ENCODE results near the gene GCNT2. TPM values are rescaled to one million over a fixed set of nuclear protein-coding genes. Genes with fewer than 3 reads are reported as not detected.

GCNT2 gene
- total RNA-seq, 6 experiments from 2014 or later = 6.6 to 10.5 (median 9.3) TPM

DNA sequence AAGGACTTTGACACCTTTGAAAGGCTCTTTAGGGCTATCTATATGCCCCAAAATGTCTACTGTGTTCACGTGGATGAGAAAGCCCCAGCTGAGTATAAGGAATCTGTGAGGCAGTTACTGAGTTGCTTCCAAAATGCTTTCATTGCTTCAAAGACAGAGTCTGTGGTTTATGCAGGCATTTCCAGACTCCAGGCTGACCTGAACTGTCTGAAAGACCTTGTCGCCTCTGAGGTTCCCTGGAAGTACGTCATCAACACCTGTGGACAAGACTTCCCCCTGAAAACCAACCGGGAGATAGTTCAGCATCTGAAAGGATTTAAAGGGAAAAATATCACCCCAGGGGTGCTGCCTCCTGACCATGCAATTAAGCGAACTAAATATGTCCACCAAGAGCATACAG lies 65.2 kb downstream of the GCNT2 start:
- peaks cover 0 to 23% (median 2%) of the 10 kb centered on the region in 4 donors for H3K4me1 ChIP-seq
- ATAC-seq = no peak
- no peak for DNase-seq
- H3K27ac ChIP-seq = no peak overlapping the region
- no peaks in the 10 kb centered on the region for H3K36me3 ChIP-seq
- 88% methylated on average over 4 of the region's 5 CpGs for WGBS (ENCODE audit: insufficient coverage, low coverage, low lambda C conversion rate, missing lambda C conversion rate)
- intact Hi-C loops (cut with DNase I) = no loop called here
- no peaks in the 10 kb centered on the region for H3K9me3 ChIP-seq
- no peak for TF ChIP-seq POLR2A (IDR thresholded peaks at IDR 0.05)
- TF ChIP-seq, protein P1, sequence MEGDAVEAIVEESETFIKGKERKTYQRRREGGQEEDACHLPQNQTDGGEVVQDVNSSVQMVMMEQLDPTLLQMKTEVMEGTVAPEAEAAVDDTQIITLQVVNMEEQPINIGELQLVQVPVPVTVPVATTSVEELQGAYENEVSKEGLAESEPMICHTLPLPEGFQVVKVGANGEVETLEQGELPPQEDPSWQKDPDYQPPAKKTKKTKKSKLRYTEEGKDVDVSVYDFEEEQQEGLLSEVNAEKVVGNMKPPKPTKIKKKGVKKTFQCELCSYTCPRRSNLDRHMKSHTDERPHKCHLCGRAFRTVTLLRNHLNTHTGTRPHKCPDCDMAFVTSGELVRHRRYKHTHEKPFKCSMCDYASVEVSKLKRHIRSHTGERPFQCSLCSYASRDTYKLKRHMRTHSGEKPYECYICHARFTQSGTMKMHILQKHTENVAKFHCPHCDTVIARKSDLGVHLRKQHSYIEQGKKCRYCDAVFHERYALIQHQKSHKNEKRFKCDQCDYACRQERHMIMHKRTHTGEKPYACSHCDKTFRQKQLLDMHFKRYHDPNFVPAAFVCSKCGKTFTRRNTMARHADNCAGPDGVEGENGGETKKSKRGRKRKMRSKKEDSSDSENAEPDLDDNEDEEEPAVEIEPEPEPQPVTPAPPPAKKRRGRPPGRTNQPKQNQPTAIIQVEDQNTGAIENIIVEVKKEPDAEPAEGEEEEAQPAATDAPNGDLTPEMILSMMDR (IDR thresholded peaks at IDR 0.05) = no peak
- no peak overlapping the region for H3K4me3 ChIP-seq
- H3K27me3 ChIP-seq = no peaks in the 10 kb centered on the region

DNA sequence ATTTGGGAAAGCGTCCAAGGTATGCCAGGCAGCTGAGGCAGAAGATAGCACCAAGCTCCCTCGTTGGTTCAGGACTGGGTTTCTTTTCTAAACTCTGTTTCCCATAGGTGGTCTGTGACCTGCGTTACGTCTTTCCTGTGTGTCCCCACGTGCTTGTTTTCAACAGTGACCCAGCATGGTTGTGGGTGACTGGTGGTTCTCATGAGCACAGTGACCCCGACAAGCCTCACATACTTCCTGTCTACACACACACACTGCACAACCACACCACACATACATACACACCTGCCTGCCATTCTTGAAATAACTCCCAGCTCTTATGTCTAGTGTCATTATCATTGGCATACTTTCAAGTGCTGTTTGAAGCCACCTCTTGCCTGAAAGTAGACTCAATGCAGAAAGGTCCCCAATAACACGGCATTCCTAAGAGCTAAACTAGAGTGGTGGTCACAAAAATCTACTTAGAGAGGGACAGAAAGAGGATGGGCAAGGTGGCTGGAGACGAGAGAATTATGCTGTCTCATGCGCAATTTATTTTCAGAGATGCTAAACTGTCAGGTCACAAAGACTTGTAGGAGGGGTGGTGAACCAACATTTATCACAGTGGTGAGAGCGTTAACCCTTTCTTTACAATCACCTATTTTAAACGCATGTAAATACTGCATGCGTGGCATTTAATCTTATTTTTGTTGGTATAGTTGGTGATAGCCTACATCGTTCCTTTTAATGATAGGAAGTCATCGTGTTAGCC lies 66.7 kb downstream of the GCNT2 start:
- WGBS (ENCODE audit: insufficient coverage, low coverage, low lambda C conversion rate, missing lambda C conversion rate) = 70% methylated on average over 10 of the region's 14 CpGs
- intact Hi-C loops (cut with DNase I) = no loop called here
- Histone ChIP-seq H3K27ac (no peak overlapping the region), H3K36me3 (no peaks in the 10 kb centered on the region), H3K27me3 (no peaks in the 10 kb centered on the region), H3K9me3 (no peaks in the 10 kb centered on the region), H3K4me3 (no peak overlapping the region), H3K4me1 (peaks cover 0 to 18% (median 2%) of the 10 kb centered on the region in 4 donors)
- ATAC-seq (no peak), DNase-seq (no peak)
- TF ChIP-seq, protein P1 (IDR thresholded peaks at IDR 0.05) = no peak
- no peak for TF ChIP-seq POLR2A (IDR thresholded peaks at IDR 0.05)

DNA sequence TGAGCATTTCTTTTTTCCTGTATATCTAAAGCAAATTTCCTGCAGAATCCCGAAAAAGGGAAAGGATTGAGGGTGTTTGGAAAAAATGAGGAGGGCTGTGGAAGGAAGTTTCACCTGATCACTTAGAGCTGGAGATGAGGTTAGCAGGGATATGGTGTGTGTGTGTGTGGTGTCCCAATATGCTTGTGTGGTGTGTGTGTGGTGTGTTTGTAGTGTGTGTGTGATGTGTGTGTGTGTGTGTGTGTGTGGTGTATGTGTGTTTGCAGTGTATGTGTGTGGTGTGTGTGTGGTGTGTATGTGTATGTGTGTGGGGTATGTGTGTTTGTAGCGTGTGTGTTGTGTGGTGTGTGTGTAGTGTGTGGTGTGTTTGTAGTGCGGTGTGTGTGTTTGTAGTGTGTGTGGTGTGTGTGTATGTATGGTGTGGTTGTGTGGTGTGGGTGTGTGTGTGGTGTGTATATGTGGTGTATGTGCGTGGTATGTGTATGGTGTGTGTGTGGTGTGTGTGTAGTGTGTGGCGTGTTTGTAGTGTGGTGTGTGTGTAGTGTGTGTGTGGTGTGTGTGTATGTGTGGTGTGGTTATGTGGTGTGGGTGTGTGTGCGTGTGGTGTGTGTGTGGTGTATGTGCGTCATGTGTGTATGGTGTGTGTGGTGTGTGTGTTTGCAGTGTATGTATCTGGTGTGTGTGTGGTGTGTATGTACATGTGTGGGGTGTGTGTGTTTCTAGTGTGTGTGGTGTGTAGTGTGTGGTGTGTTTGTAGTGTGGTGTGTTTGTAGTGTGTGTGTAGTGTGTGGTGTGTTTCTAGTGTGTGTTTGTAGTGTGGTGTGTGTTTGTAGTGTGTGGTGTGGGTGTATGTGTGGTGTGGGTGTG lies 67.6 kb downstream of the GCNT2 start:
- 74% methylated on average over 7 of the region's 7 CpGs for WGBS (ENCODE audit: insufficient coverage, low coverage, low lambda C conversion rate, missing lambda C conversion rate)
- peaks cover 0 to 9% (median 0%) of the 10 kb centered on the region in 4 donors for H3K4me1 ChIP-seq
- TF ChIP-seq POLR2A (IDR thresholded peaks at IDR 0.05) = no peak
- TF ChIP-seq, protein P1 (IDR thresholded peaks at IDR 0.05) = no peak
- no peaks in the 10 kb centered on the region for H3K36me3 ChIP-seq
- H3K27me3 ChIP-seq = no peaks in the 10 kb centered on the region
- intact Hi-C loops (cut with DNase I) = no loop called here
- no peaks in the 10 kb centered on the region for H3K9me3 ChIP-seq
- DNase-seq = no peak
- no peak overlapping the region for H3K4me3 ChIP-seq
- no peak for ATAC-seq
- no peak overlapping the region for H3K27ac ChIP-seq

DNA sequence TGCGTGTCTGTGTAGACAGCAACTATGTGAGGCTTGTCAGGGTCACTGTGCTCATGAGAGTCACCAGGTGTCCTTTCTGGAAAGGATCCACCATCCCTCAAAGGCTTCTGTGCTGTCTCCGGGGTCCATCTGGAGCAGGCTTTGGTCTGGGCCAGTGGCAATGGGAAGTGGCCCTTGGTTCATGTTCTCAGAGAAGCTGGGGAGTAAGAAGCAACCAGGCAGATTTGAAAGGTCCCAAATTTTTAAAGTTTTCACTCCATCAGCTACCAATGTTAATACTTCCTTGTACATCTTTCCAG lies 68.2 kb downstream of the GCNT2 start:
- H3K27ac ChIP-seq = no peak overlapping the region
- DNase-seq (no peak), ATAC-seq (no peak)
- no peaks in the 10 kb centered on the region for H3K9me3 ChIP-seq
- WGBS (ENCODE audit: insufficient coverage, low coverage, low lambda C conversion rate, missing lambda C conversion rate) = no CpG with 5 or more reads among the region's 2 CpGs
- TF ChIP-seq, protein P1 (IDR thresholded peaks at IDR 0.05) = no peak
- TF ChIP-seq POLR2A (IDR thresholded peaks at IDR 0.05) = no peak
- peaks cover 0 to 3% (median 0%) of the 10 kb centered on the region in 4 donors for H3K4me1 ChIP-seq
- H3K27me3 ChIP-seq = no peaks in the 10 kb centered on the region
- no peaks in the 10 kb centered on the region for H3K36me3 ChIP-seq
- intact Hi-C loops (cut with DNase I) = no loop called here
- no peak overlapping the region for H3K4me3 ChIP-seq
